Amniotic epithelial cell (primary cell): ENCODE results near the gene SMC3.

Experiments
- DNase-seq: peaks from one replicate; pipeline ENCODE4 v3.0.0-alpha.2; 2010; ENCODE audit warnings: low read depth

Gene SMC3

GRCh38 chr10:110544958-110545537, 22.4 kb upstream of the SMC3 start:
- peak; percentile 99 for DNase-seq

GRCh38 chr10:110546077-110546476, 21.4 kb upstream of the SMC3 start:
- DNase-seq: no peak

DNA sequence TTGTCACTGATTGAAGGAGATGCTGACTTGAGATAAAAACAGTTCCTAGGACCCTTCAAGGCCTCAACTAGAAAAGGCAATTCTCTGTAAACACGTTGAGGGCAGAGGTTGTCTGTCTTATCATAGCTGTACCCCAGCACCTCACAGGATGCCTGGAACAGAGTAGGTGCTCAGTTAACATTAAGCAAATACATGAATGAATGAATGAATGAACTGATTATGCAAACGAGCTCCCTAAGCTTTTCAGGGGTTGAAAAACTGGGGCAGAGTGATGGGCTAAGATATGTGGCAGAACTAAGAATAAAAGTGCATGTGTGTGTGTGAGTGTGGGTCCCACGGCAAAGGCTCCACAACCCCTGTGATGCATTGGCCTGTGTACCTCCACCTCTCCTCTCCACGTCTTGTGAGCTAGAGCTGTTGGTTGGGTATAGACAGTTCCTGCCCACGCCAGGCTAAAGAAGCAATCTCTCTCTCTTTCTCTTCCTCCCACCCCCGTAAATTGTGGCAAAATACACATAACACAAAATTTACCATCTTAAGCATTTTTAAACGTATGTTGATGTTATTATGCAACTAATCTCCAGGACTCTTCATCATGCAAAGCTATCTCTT, 20.9 kb upstream of the SMC3 start:
- no peak for DNase-seq

- peak; percentile 68 for DNase-seq
These were observed 20.2 kb upstream of the SMC3 start for GRCh38 chr10:110547139-110547761.

- DNase-seq: no peak
These were observed 19.5 kb upstream of the SMC3 start for GRCh38 chr10:110548002-110548401.

DNA sequence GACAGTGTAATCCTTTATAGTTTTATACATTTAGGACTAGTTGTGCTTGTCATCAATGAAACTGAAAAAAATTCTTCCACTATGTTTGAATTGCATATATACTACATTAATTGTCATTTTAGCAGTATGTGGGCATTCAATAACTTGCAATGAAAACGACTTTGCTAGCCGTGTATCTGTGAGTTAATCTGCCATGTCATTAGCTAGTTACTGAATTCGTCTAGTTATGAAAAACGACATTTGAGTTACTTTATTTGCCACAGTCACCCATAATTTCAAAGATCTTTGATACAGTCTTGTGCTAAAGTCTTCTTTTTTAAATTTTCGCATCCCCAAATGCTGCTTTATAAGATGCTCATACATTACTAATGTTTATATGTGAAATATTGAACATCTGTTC, 18.3 kb upstream of the SMC3 start:
- DNase-seq: no peak

GRCh38 chr10:110553905-110554304, 13.6 kb upstream of the SMC3 start:
- DNase-seq: no peak

DNA sequence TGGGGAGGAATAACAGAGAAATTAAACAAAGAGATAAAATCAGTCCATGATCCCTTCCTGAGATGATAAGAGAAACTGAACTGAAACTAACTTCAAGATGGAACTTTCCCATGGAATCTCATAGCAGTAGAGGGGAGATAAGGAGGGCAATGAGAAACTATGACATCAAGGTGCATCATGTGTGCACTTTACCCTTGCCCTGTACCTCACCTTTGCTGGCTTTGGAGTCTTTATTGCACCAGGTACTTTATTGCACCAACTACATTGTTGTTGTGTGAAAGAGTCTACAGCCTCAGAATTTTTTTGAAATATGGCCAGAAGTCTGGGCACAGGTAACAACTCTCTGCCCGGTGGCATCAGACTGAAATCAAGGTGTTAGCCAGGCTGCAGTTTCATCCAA, 11.2 kb upstream of the SMC3 start:
- DNase-seq: no peak

DNA sequence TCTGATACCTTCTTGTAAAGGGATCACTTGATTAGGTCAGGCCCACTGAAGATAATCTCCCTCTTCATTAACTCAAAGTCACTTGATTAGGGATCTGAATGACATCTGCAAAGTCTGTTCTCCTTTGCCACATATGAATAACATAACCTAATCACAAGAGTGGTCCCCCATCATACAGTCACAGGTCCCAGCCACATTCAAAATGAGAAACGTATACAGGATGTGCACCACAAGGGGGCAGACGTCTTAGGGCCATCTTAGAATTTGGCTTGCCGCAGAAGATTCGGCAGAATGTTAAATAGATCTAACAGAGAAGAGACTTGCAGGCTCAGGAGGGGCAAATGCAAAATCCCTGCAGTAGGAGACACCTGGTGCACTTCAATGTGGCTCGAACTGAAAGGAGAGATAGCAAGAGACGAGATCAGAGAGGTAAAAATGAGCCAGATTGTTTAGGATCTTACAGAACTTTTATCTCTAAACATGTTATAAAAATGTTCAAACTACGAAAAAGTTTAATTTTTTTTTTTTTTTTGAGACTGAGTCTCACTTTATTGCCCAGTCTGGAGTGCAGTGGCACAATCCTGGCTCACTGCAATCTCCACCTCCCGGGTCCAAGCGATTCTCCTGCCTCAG, 10.4 kb upstream of the SMC3 start:
- peak; percentile 50 for DNase-seq

- no peak for DNase-seq
These were observed 9.5 kb upstream of the SMC3 start for GRCh38 chr10:110558041-110558440.

- no peak for DNase-seq
These were observed 7.5 kb upstream of the SMC3 start for GRCh38 chr10:110560012-110560411.

- DNase-seq: no peak
These were observed 6.2 kb upstream of the SMC3 start for GRCh38 chr10:110561292-110561691.

DNA sequence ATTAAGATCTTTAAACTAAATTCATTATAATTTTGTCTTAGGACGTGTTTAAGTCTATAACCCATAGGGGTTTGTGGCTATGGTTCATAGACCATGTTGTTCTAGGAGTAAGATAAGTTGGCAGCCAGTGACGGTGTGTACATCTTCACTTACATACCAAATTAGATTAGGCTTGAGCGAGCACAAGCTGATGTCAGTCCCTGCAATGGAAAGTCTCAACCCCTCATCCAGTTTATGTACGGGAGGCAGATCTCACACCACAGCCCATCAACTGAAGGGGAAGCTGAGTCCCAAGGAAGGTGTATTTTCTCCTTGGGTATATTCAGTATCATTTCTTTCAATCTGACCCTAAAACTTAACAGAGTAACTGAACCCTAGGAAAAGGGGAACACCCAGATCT, 5.1 kb upstream of the SMC3 start:
- DNase-seq: no peak

GRCh38 chr10:110563132-110563531, 4.4 kb upstream of the SMC3 start:
- no peak for DNase-seq

DNA sequence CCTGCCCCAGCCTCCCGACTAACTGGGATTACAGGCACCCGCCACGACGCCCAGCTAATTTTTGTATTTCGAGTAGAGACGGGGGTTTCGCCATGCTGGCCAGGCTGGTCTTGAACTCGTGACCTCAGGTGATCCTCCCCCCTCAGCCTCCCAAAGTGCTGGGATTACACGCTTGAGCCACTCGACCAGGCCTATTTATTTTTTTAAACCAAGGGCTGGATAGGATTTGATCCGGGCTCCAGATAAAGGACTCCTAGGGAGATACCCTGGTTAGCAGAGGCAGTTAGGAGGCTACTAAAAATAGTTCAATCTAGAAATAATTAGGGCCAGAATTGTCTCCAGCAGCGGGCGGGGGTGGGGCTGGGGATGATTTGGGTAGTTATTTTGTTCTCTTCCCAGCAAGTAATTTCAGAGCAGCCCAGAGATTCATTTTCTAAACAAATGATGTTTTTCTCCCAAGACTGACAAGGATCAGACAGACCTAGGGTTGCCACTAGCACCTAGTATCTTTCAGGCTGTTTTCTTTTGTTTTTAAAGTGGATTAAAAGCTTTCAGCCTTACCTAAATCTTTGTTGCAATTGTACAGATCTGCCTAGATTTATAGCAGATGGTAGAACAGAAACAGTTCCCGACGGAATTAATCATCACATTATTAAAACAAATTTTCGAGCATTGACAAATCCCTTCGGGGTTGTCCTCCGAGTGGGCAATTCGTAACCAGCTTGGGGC, 859 bp upstream of the SMC3 start:
- no peak for DNase-seq

- DNase-seq: no peak
These were observed 700 bp downstream of the SMC3 start for GRCh38 chr10:110568055-110568735.

- DNase-seq: no peak
These were observed 1.6 kb downstream of the SMC3 start for GRCh38 chr10:110569122-110569521.

DNA sequence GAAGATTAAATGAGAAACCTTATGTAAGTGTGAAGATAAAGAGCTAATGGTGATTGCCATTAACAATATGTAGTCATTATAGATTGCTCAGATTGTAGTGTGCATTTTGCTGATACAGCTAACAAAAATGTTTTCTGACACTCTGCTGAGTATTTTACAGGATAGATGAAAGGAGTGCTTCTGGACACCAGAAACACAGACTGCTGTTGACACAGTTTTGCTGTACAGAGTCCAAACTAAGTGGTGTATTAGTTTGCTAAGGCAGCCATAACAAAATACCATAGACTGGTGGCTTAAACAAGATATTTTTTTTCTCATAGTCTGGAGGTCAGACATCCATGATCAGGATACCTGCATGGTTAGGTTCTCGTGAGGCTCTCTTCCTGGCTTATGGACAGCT, 2.2 kb downstream of the SMC3 start:
- no peak for DNase-seq

- no peak for DNase-seq
These were observed 3.7 kb downstream of the SMC3 start for GRCh38 chr10:110571093-110571743.

DNA sequence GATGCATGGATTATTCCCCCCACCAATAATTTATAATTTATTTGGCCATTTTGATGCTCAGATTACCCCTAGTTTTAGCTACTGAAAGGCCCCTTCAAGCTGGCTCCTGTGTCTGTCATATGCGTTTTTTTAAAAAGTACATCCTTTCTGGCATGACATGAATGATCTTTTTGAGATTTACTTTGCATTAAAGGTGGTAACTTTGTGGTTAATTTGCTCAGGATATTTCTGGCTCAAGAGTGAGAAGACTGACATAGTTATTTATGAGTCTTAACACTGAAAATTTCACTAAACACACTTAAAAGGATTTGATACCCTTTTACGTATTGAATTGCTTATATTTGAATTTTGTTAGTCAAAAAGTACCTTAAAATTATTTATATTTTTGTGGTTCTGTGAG, 5.4 kb downstream of the SMC3 start:
- no peak for DNase-seq

DNA sequence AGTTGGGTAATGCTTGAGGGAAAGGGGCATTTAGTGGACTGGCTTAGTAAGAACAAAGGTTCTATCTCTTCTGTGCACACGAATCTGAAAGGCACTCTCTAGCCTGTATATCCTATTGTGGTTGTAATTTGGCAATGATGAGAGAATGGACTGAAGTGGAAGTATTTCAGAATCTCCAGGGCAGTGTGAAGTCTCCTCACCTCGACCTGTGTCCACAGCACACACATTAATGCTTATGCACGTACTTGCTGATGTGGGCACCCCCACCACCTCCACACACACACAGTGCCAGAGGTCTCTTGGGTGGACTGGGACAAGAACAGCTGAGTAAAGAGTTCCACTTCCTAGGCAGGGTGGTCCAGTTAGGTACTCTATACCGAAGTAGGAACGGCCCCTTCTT, 6.9 kb downstream of the SMC3 start:
- DNase-seq: no peak

- peak; percentile 59 for DNase-seq
These were observed 8.7 kb downstream of the SMC3 start for GRCh38 chr10:110576220-110576619.
